Activated T-cell treated with anti-CD3 and anti-CD28 coated beads, Interleukin-2, amount 50 U/mL, for 72 hours (primary cell): ENCODE results near the gene NIM1K. TPM values are rescaled to one million over a fixed set of nuclear protein-coding genes. Genes with fewer than 3 reads are reported as not detected.
"Not testable (repeated sequence)": the region's sequence is repeated elsewhere in the genome, so short reads cannot be mapped to it uniquely, and the experiment has no call there.

ENCODE experiments used
- ATAC-seq, 2 donors: fragments of 150-1000 bp; cut with Tn5 transposase; replicated peaks in 1 of 2; 2 replicates each; pipeline ENCODE4 v1.10.0; 2021; ENCODE audit warnings: moderate library complexity in 2 of 2, mild to moderate bottlenecking in 1 of 2
- DNase-seq, 2 donors: peaks; one replicate each; pipeline ENCODE4 v3.0.0; 2021 to 2022; ENCODE audit warnings: mixed read lengths in 1 of 2
- H3K27ac Mint-ChIP-seq: one replicate; pipeline ENCODE4 v1.8.0; 2022; ENCODE audit warnings: mild to moderate bottlenecking, moderate library complexity, mixed read lengths
- H3K27me3 Mint-ChIP-seq: one replicate; pipeline ENCODE4 v1.8.0; 2022; ENCODE audit warnings: low read depth, mixed read lengths
- H3K36me3 Mint-ChIP-seq, 2 donors: one replicate each; pipeline ENCODE4 v1.8.0; 2022; ENCODE audit warnings: mixed read lengths in 2 of 2, mild to moderate bottlenecking in 1 of 2; ENCODE audit not compliant: insufficient read depth in 2 of 2
- H3K4me1 Mint-ChIP-seq: one replicate; pipeline ENCODE4 v1.8.0; 2022; ENCODE audit warnings: low read depth, mixed read lengths
- H3K4me3 Mint-ChIP-seq, 2 donors: one replicate each; pipeline ENCODE4 v1.8.0; 2022; ENCODE audit warnings: mild to moderate bottlenecking in 2 of 2, mixed read lengths in 2 of 2, moderate library complexity in 2 of 2
- H3K9me3 Mint-ChIP-seq, 2 donors: one replicate each; pipeline ENCODE4 v1.8.0; 2022; ENCODE audit warnings: mixed read lengths in 2 of 2
- total RNA-seq, 2 donors: library from RNA; stranded (reverse); gene quantifications; one replicate each; pipeline ENCODE4 v1.2.3, GENCODE V29; 2022

NIM1K gene
- total RNA-seq, 2 donors from 2014 or later: 3.4 to 4.3 TPM

- peak overlapping the region; percentile 3 for H3K27ac Mint-ChIP-seq
- H3K27me3 Mint-ChIP-seq: peaks cover 21% of the 10 kb centered on the region
- H3K9me3 Mint-ChIP-seq: no peaks in the 10 kb centered on the region
- no peaks in the 10 kb centered on the region for H3K4me1 Mint-ChIP-seq
- DNase-seq (no peak), ATAC-seq (peak; percentile 58 to 72)
- no peaks in the 10 kb centered on the region for H3K36me3 Mint-ChIP-seq
- H3K4me3 Mint-ChIP-seq: peak overlapping the region in 1 of 2 donors; percentile 53
Measured at GRCh38 chr5:43244823-43245565, 53.0 kb downstream of the NIM1K start.

DNA sequence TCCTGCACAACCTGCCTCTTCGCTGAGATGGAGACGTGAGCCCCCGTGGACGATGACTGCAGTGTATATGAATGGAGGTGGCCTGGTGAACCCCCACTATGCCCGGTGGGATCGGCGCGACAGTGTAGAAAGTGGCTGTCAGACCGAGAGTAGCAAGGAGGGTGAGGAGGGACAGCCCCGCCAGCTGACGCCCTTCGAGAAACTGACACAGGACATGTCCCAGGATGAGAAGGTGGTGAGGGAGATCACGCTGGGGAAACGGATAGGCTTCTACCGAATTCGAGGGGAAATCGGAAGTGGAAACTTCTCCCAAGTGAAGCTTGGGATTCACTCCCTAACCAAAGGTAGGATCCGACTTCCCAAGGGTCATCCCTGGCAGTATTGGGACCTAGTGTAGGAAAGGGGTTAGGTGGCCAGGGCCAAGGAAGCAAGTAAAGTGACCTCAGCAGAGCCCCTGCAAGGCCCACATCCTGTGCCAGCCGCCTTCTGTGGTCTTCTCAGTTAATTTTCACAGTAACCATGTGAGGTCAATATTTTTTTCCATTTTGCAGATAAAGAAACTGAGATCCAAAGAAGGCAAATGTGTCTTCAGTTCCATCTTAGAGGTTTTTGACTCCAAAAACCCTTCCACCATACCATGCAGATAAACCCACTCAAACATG is 53.8 kb downstream of the NIM1K start:
- DNase-seq (peak in 1 of 2 donors; percentile 5), ATAC-seq (peak in 1 of 2 donors; percentile 55)
- no peaks in the 10 kb centered on the region for H3K9me3 Mint-ChIP-seq
- H3K4me1 Mint-ChIP-seq: no peaks in the 10 kb centered on the region
- H3K4me3 Mint-ChIP-seq: peak overlapping the region in 1 of 2 donors; percentile 1
- H3K27me3 Mint-ChIP-seq: peaks cover 26% of the 10 kb centered on the region
- no peak overlapping the region for H3K27ac Mint-ChIP-seq
- no peaks in the 10 kb centered on the region for H3K36me3 Mint-ChIP-seq

DNA sequence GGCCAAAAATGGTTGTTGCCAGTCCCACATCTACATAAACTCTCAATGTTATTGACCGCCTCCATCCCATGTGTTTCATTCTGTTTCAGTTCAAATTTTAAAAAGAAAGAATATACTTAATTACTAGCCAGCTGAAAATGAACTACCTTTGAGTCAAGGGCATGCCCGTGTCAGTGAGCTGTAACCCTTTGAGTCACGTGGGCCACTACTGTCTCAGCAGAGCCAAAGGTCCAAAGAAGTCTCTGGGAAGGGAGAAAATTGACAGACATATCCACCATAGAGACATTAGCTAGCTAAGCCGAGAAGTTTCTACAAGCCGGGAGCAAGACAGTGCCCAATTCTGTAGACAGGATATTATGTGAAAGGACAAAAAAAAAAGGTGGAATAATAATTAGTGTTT is 59.7 kb downstream of the NIM1K start:
- Mint-ChIP-seq H3K9me3 (no peaks in the 10 kb centered on the region), H3K27ac (no peak overlapping the region), H3K27me3 (peaks cover 25% of the 10 kb centered on the region), H3K4me3 (no peak overlapping the region), H3K4me1 (no peaks in the 10 kb centered on the region), H3K36me3 (no peaks in the 10 kb centered on the region)
- ATAC-seq (no peak), DNase-seq (no peak)

DNA sequence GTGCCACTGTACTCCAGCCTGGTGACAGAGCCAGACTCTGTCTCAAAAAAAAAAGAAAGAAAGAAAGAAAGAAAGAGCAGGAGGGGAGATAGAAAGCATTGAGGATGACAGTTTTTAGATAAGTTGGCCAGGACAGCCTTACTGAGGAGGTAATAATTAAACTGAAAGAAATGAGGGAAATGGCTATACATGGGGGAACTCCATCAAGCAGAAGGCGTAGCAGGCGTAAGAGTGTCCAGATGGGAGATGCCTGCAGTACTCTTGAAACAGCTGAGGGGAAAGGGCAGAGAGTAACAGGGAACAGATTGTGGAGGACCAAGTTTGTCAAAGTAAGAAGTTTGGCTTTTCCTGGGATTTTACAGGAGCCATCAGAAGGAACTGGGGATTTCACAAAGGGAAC is 63.7 kb downstream of the NIM1K start:
- DNase-seq (no peak), ATAC-seq (no peak)
- no peak overlapping the region for H3K4me3 Mint-ChIP-seq
- H3K27ac Mint-ChIP-seq: no peak overlapping the region
- H3K9me3 Mint-ChIP-seq: no peaks in the 10 kb centered on the region
- peaks cover 5% of the 10 kb centered on the region for H3K4me1 Mint-ChIP-seq
- H3K36me3 Mint-ChIP-seq: no peaks in the 10 kb centered on the region
- H3K27me3 Mint-ChIP-seq: peaks cover 44% of the 10 kb centered on the region

- no peak overlapping the region for H3K27ac Mint-ChIP-seq
- no peaks in the 10 kb centered on the region for H3K9me3 Mint-ChIP-seq
- no peak for ATAC-seq
- peaks cover 43% of the 10 kb centered on the region for H3K27me3 Mint-ChIP-seq
- peaks cover 5% of the 10 kb centered on the region for H3K4me1 Mint-ChIP-seq
- DNase-seq: no peak
- no peaks in the 10 kb centered on the region for H3K36me3 Mint-ChIP-seq
- H3K4me3 Mint-ChIP-seq: no peak overlapping the region
Measured at GRCh38 chr5:43256261-43256966, 64.4 kb downstream of the NIM1K start.

- Mint-ChIP-seq H3K36me3 (peaks cover 0 to 3% of the 10 kb centered on the region in 2 donors), H3K4me1 (peaks cover 5% of the 10 kb centered on the region), H3K4me3 (no peak overlapping the region), H3K27ac (no peak overlapping the region), H3K9me3 (peaks cover 0 to 4% of the 10 kb centered on the region in 2 donors), H3K27me3 (peaks cover 58% of the 10 kb centered on the region)
- DNase-seq (no peak), ATAC-seq (peak; percentile 22 to 77)
Measured at GRCh38 chr5:43258116-43258515, 66.1 kb downstream of the NIM1K start.

DNA sequence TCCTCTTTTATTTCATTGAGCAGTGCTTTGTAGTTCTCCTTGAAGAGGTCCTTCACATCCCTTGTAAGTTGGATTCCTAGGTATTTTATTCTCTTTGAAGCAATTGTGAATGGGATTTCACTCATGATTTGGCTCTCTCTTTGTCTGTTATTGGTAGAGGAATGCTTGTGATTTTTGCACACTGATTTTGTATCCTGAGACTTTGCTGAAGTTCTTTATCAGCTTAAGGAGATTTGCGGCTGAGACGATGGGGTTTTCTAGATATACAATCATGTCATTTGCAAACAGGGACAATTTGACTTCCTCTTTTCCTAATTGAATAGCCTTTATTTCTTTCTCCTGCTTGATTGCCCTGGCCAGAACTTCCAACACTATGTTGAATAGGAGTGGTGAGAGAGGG is 70.2 kb downstream of the NIM1K start:
- peaks cover 57% of the 10 kb centered on the region for H3K27me3 Mint-ChIP-seq

GRCh38 chr5:43268188-43268820 is 76.3 kb downstream of the NIM1K start:
- H3K4me3 Mint-ChIP-seq: no peak overlapping the region
- ATAC-seq: peak; percentile 37 to 47

More for the DNA sequence above, 70.2 kb downstream of the NIM1K start:
- not testable (repeated sequence) for DNase-seq, H3K27ac Mint-ChIP-seq, ATAC-seq, H3K4me3 Mint-ChIP-seq
- peaks cover 12 to 14% of the 10 kb centered on the region in 2 donors for H3K9me3 Mint-ChIP-seq
- H3K4me1 Mint-ChIP-seq: peaks cover 14% of the 10 kb centered on the region
- peaks cover 5 to 14% of the 10 kb centered on the region in 2 donors for H3K36me3 Mint-ChIP-seq

GRCh38 chr5:43270645-43271044 is 78.6 kb downstream of the NIM1K start:
- Mint-ChIP-seq H3K4me1 (peaks cover 12% of the 10 kb centered on the region), H3K27ac (no peak overlapping the region), H3K9me3 (peaks cover 12 to 18% of the 10 kb centered on the region in 2 donors), H3K27me3 (peaks cover 37% of the 10 kb centered on the region), H3K4me3 (no peak overlapping the region), H3K36me3 (peaks cover 6 to 9% of the 10 kb centered on the region in 2 donors)
- ATAC-seq (no peak), DNase-seq (no peak)

More at GRCh38 chr5:43268188-43268820, 76.3 kb downstream of the NIM1K start:
- Mint-ChIP-seq H3K9me3 (peaks cover 17 to 20% of the 10 kb centered on the region in 2 donors), H3K27ac (no peak overlapping the region), H3K36me3 (peaks cover 7 to 12% of the 10 kb centered on the region in 2 donors), H3K27me3 (peaks cover 51% of the 10 kb centered on the region), H3K4me1 (peaks cover 12% of the 10 kb centered on the region)
- DNase-seq: no peak

GRCh38 chr5:43273552-43273951 is 81.5 kb downstream of the NIM1K start:
- ATAC-seq: no peak
- H3K9me3 Mint-ChIP-seq: peaks cover 4 to 7% of the 10 kb centered on the region in 2 donors
- no peaks in the 10 kb centered on the region for H3K4me1 Mint-ChIP-seq
- H3K4me3 Mint-ChIP-seq: no peak overlapping the region
- H3K27me3 Mint-ChIP-seq: peaks cover 17% of the 10 kb centered on the region
- no peak for DNase-seq
- H3K36me3 Mint-ChIP-seq: peaks cover 0 to 2% of the 10 kb centered on the region in 2 donors
- H3K27ac Mint-ChIP-seq: no peak overlapping the region

DNA sequence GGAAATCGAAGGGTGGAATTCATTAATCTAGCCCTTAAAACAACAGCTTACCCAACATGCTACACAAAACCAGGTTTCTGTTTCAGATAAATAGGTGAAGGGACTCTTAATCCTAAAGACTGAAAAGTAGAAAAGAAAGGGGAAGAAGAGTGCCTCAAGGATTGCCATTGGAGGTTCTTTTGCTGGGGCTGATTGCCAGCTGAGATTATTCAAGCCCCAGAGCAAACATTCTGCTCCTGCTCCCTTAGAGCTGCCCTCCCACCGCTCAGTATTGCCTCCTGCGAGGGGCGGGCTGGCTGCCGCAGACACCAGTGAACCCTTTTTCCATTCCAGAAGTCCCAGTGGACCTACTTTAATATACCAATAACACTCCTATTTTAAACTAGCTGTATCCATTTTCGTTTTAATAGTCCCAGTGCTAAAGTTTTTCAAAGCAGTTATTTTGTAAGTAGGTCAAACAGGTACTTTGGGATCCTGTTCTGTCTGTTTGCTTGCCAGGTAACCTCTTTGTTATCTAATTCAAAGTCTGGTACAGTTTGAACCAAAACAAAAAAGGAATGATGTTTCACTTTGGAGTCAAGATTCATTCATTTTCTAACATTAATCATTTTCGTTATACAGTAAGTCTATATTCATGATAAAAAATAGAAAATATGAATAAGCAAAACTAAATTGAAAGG is 82.5 kb downstream of the NIM1K start:
- ATAC-seq (no peak), DNase-seq (no peak)
- H3K36me3 Mint-ChIP-seq: peaks cover 0 to 2% of the 10 kb centered on the region in 2 donors
- H3K27me3 Mint-ChIP-seq: peaks cover 17% of the 10 kb centered on the region
- peaks cover 4 to 5% of the 10 kb centered on the region in 2 donors for H3K9me3 Mint-ChIP-seq
- no peak overlapping the region for H3K4me3 Mint-ChIP-seq
- no peaks in the 10 kb centered on the region for H3K4me1 Mint-ChIP-seq
- H3K27ac Mint-ChIP-seq: no peak overlapping the region

DNA sequence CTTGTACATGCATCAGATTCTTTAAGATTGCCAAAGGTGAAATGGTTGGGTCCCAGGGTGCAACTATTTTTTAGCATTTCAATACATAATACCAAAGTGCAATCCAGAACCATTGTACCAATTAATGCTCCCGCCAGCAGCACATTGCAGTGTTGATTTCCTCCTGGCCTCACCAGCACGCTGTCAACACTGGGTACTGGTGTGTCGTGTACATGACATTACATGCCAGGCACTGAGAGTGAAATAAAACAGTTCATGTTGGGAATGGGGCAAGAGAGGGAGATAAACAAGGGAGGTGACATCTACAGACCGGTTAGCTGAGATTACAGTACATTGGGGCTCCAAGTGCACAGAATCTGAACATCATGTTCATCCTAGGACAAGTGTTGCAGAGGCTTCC is 83.4 kb downstream of the NIM1K start:
- ATAC-seq (no peak), DNase-seq (no peak)
- peaks cover 12% of the 10 kb centered on the region for H3K27me3 Mint-ChIP-seq
- H3K9me3 Mint-ChIP-seq: no peaks in the 10 kb centered on the region
- H3K4me3 Mint-ChIP-seq: no peak overlapping the region
- peaks cover 0 to 2% of the 10 kb centered on the region in 2 donors for H3K36me3 Mint-ChIP-seq
- no peaks in the 10 kb centered on the region for H3K4me1 Mint-ChIP-seq
- H3K27ac Mint-ChIP-seq: no peak overlapping the region
